GM18861 (cell line): Measurements from ENCODE around the gene OXER1.

Experiments used
- ATAC-seq: cut with Tn5 transposase; IDR thresholded peaks from one replicate; pipeline ENCODE4 v1.9.1; 2021; ENCODE audit not compliant: unreplicated experiment

Gene OXER1

GRCh38 chr2:42713920-42714319 lies 50.0 kb downstream of the OXER1 start:
- ATAC-seq = no peak

GRCh38 chr2:42712934-42713333 lies 51.0 kb downstream of the OXER1 start:
- no peak for ATAC-seq
